ENCODE data around the gene RHOG.

GRCh38 chr11:3796801-3797328 is 43.9 kb downstream of the RHOG start:
- no peak for TF ChIP-seq AR (CRISPR knock-in tag; IDR thresholded peaks at IDR 0.05)
- TF ChIP-seq TEAD4 (CRISPR knock-in tag; IDR thresholded peaks at IDR 0.05): no peak
- TF ChIP-seq CTCF (IDR thresholded peaks at IDR 0.05): no peak
- TF ChIP-seq NFYB (CRISPR knock-in tag; conservative IDR thresholded peaks at IDR 0.05; ENCODE audit: low read depth): no peak
- TF ChIP-seq CBFB (CRISPR knock-in tag; IDR thresholded peaks at IDR 0.05; ENCODE audit: low read depth): no peak
